Neural cell (in vitro differentiated cells): ENCODE results near the gene RAD51B.

ENCODE experiments used
- CTCF ChIP-seq: fragments of 450-650 bp; IDR thresholded peaks from 2 replicates; pipeline ENCODE4 v1.5.1; 2014; ENCODE audit warnings: antibody characterized with exemption, mild to moderate bottlenecking, moderate library complexity; ENCODE audit not compliant: poor library complexity, severe bottlenecking
- RAD21 ChIP-seq: fragments of 450-650 bp; conservative IDR thresholded peaks from 2 replicates; pipeline ENCODE4 v1.6.1; 2014; ENCODE audit warnings: antibody characterized with exemption, mild to moderate bottlenecking, moderate library complexity

GRCh38 chr14:68466491-68466977, 647.0 kb downstream of the RAD51B start:
- TF ChIP-seq CTCF (no peak), RAD21 (no peak)
